ENCODE measurements around the gene FAM210A. TPM values are rescaled to one million over a fixed set of nuclear protein-coding genes. Genes with fewer than 3 reads are reported as not detected.

The FAM210A gene
- total and polyA plus RNA-seq, 2 of the 4 experiments (the other 2 are of a cell fraction): 9.8 to 25.3 TPM

- Histone ChIP-seq H4K5ac (ENCODE audit: low read depth, low read length) (no peak overlapping the region), H4K8ac (ENCODE audit: low read depth in 2 of 2, low read length in 2 of 2) (no peak overlapping the region), H4K91ac (ENCODE audit: insufficient read depth, low read depth, low read length) (no peak overlapping the region), H2AK5ac (ENCODE audit: low read depth, low read length) (no peak overlapping the region), H4K20me1 (ENCODE audit: insufficient read depth, low read length) (no peaks in the 10 kb centered on the region), H3K23ac (ENCODE audit: low read depth, low read length) (no peak overlapping the region), H3K18ac (ENCODE audit: low read depth, low read length) (no peak overlapping the region), H3K27me3 (ENCODE audit: control insufficient read depth, insufficient read depth, low read length) (peaks cover 13% of the 10 kb centered on the region), H3K4me3 (ENCODE audit: insufficient read depth, low read depth, low read length) (no peak overlapping the region), H2BK5ac (ENCODE audit: low read depth, low read length, poor library complexity, severe bottlenecking) (no peak overlapping the region), H3K14ac (replicated peaks; ENCODE audit: low read depth, low read length) (no peak overlapping the region), H3K36me3 (ENCODE audit: control insufficient read depth, insufficient read depth, low read length) (no peaks in the 10 kb centered on the region), H2AK9ac (replicated peaks; ENCODE audit: low read depth, low read length, poor library complexity) (no peak overlapping the region), H3K79me1 (ENCODE audit: low read depth in 1 of 2, low read length in 2 of 2) (no peaks in the 10 kb centered on the region), H3K9ac (ENCODE audit: low read depth, low read length) (no peak overlapping the region), H3K27ac (ENCODE audit: insufficient read depth, low read length) (no peak overlapping the region), H3K56ac (ENCODE audit: extremely low read depth, insufficient read depth, low read length) (no peak overlapping the region), H2BK15ac (ENCODE audit: low read depth, low read length) (no peak overlapping the region), H3K4me2 (ENCODE audit: low read depth, low read length) (no peak overlapping the region), H2BK120ac (ENCODE audit: low read depth, low read length) (no peak overlapping the region), H3K9me1 (ENCODE audit: insufficient read depth, low read length) (no peaks in the 10 kb centered on the region), H3K9me3 (ENCODE audit: control insufficient read depth, insufficient read depth, low read length) (no peaks in the 10 kb centered on the region), H2BK20ac (ENCODE audit: low read depth, low read length) (no peak overlapping the region), H3K4me1 (ENCODE audit: control insufficient read depth, insufficient read depth, low read length) (no peaks in the 10 kb centered on the region), H2AFZ (replicated peaks; ENCODE audit: low read length, poor library complexity) (no peak overlapping the region), H3K4ac (ENCODE audit: low read depth, low read length) (no peak overlapping the region)
- intact Hi-C loops (cut with micrococcal nuclease): no loop called here
- DNase-seq (no peak), ATAC-seq (ENCODE audit: low read depth) (no peak)
- dilution Hi-C loops (cut with HindIII; ENCODE audit: low sequenced_read_pairs, unreplicated experiment): no loop called here
- in situ Hi-C loops (cut with MboI; ENCODE audit: low sequenced_read_pairs): loop anchor here (25.0 kb wide), 2 partner anchors 635 to 885 kb away; no protein-coding TSS in a partner anchor
- TF ChIP-seq ELK1 (IDR thresholded peaks at IDR 0.05; ENCODE audit: borderline replicate concordance, low read depth, low read length) (no peak), MAFK (IDR thresholded peaks at IDR 0.05; ENCODE audit: low read depth, low read length) (no peak), SMC3 (IDR thresholded peaks at IDR 0.05; ENCODE audit: low read depth, low read length) (no peak), CEBPB (IDR thresholded peaks at IDR 0.05; ENCODE audit: low read depth, low read length) (no peak), RCOR1 (IDR thresholded peaks at IDR 0.05; ENCODE audit: insufficient replicate concordance, low read length) (no peak), CTCF (conservative IDR thresholded peaks at IDR 0.05; ENCODE audit: low read depth, low read length) (no peak), RAD21 (IDR thresholded peaks at IDR 0.05; ENCODE audit: low read length) (no peak), BHLHE40 (IDR thresholded peaks at IDR 0.05; ENCODE audit: low read depth, low read length) (no peak), FOS (IDR thresholded peaks at IDR 0.05; ENCODE audit: low read depth, low read length) (no peak), MXI1 (IDR thresholded peaks at IDR 0.05; ENCODE audit: borderline replicate concordance, low read depth, low read length) (no peak), CHD1 (IDR thresholded peaks at IDR 0.05; ENCODE audit: low read depth, low read length) (no peak), RFX5 (IDR thresholded peaks at IDR 0.05; ENCODE audit: low read depth, low read length) (no peak), NFE2L2 (IDR thresholded peaks at IDR 0.05; ENCODE audit: low read depth, low read length) (no peak), MAZ (IDR thresholded peaks at IDR 0.05; ENCODE audit: borderline replicate concordance, low read depth, low read length) (no peak), POLR2A (IDR thresholded peaks at IDR 0.05; ENCODE audit: low read depth, low read length) (no peak)
- TF ChIP-seq, protein P1, sequence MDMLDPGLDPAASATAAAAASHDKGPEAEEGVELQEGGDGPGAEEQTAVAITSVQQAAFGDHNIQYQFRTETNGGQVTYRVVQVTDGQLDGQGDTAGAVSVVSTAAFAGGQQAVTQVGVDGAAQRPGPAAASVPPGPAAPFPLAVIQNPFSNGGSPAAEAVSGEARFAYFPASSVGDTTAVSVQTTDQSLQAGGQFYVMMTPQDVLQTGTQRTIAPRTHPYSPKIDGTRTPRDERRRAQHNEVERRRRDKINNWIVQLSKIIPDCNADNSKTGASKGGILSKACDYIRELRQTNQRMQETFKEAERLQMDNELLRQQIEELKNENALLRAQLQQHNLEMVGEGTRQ (IDR thresholded peaks at IDR 0.05; ENCODE audit: low read depth, low read length): no peak
- BruUV-seq (replicated peaks): no TSS peak
- 100% methylated on average over 1 of the region's 4 CpGs; no CpG with 5 or more reads in 1 of the 2 experiments for whole genome bisulfite sequencing, 2 experiments (ENCODE audit: extremely low coverage in 2 of 2, insufficient read length in 1 of 2)
- CTCF ChIA-PET: no interaction called here
- POLR2A ChIA-PET (ENCODE audit: unreplicated experiment): no interaction called here
These were observed 78.6 kb downstream of the FAM210A start for GRCh38 chr18:13647761-13648160.

All from IMR-90 (cell line).